GM23338 (cell line): ENCODE results near the gene CTNNA3.

Experiments
- CREB1 ChIP-seq: fragments of 250-450 bp; sonication (Bioruptor Pico); IDR thresholded peaks from 2 replicates; pipeline ENCODE4 v1.5.0; 2020; ENCODE audit warnings: low read depth, mild to moderate bottlenecking, moderate library complexity
- EZH2 ChIP-seq: fragments of 200-600 bp; sonication (generic); IDR thresholded peaks from one replicate; pipeline ENCODE4 v1.8.0; 2017; ENCODE audit warnings: antibody characterized with exemption, mild to moderate bottlenecking, low read depth; ENCODE audit not compliant: unreplicated experiment
- EZH2phosphoT487 ChIP-seq: fragments of 200-600 bp; sonication (generic); IDR thresholded peaks from one replicate; pipeline ENCODE4 v1.8.1; 2018; ENCODE audit warnings: antibody characterized with exemption; ENCODE audit not compliant: unreplicated experiment
- JUNB ChIP-seq: IDR thresholded peaks from one replicate; pipeline ENCODE4 v1.6.1; 2016; ENCODE audit warnings: antibody characterized with exemption; ENCODE audit not compliant: unreplicated experiment
- POLR2AphosphoS5 ChIP-seq: IDR thresholded peaks from 2 replicates; pipeline ENCODE4 v1.6.1; 2016; ENCODE audit warnings: antibody characterized with exemption, low read depth
- ZNF114 ChIP-seq: fragments of 250-450 bp; sonication (Bioruptor Pico); IDR thresholded peaks from 2 replicates; pipeline ENCODE4 v1.5.0; 2020; ENCODE audit warnings: mild to moderate bottlenecking, moderate library complexity
- ZNF331 ChIP-seq: fragments of 250-450 bp; sonication (Bioruptor Pico); IDR thresholded peaks from 2 replicates; pipeline ENCODE4 v1.5.0; 2020; ENCODE audit warnings: low read depth, mild to moderate bottlenecking, moderate library complexity
- TF ChIP-seq, protein P1 (sequence below), 2 experiments: fragments of 200-600 bp in 1 of 2; sonication (generic) in 1 of 2; conservative IDR thresholded peaks; 2 replicates each; pipeline versions ENCODE4 v1.5.1 to v1.6.1; 2016 to 2017; ENCODE audit warnings: antibody characterized with exemption in 2 of 2, low read depth in 2 of 2, mild to moderate bottlenecking in 2 of 2, moderate library complexity in 1 of 2
- TF ChIP-seq, protein P2 (sequence below): fragments of 250-450 bp; sonication (Bioruptor Pico); IDR thresholded peaks from 2 replicates; pipeline ENCODE4 v1.5.0; 2020; ENCODE audit warnings: mild to moderate bottlenecking, moderate library complexity
- TF ChIP-seq, protein P3 (sequence below): IDR thresholded peaks from one replicate; pipeline ENCODE4 v1.6.1; 2018; ENCODE audit warnings: antibody characterized with exemption; ENCODE audit not compliant: unreplicated experiment
- TF ChIP-seq, protein P4 (sequence below): IDR thresholded peaks from 2 replicates; pipeline ENCODE4 v1.6.1; 2016; ENCODE audit warnings: antibody characterized with exemption

DNA sequence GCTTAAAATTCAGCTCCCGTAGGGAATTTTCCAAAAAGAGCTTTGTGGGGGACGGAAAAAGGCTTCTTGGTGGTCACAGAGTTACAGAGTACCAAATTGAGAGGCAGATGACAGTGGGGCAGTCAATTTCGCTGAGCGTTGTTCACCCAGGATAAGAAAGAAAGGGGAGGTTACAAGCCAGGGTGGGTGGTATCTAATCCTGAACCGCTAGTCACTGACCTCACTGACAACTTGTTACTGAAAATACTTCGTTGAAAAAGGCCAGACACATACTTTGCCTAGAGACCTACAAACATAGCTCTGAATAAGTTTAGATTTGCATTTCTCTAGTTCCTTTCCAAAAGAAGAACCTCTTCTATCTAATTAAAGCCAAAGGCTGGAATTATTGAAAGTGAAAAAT, at the start of gene CTNNA3:
- TF ChIP-seq, protein P1, sequence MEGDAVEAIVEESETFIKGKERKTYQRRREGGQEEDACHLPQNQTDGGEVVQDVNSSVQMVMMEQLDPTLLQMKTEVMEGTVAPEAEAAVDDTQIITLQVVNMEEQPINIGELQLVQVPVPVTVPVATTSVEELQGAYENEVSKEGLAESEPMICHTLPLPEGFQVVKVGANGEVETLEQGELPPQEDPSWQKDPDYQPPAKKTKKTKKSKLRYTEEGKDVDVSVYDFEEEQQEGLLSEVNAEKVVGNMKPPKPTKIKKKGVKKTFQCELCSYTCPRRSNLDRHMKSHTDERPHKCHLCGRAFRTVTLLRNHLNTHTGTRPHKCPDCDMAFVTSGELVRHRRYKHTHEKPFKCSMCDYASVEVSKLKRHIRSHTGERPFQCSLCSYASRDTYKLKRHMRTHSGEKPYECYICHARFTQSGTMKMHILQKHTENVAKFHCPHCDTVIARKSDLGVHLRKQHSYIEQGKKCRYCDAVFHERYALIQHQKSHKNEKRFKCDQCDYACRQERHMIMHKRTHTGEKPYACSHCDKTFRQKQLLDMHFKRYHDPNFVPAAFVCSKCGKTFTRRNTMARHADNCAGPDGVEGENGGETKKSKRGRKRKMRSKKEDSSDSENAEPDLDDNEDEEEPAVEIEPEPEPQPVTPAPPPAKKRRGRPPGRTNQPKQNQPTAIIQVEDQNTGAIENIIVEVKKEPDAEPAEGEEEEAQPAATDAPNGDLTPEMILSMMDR (conservative IDR thresholded peaks at IDR 0.05; ENCODE audit: low read depth in 2 of 2): no peak
- TF ChIP-seq POLR2AphosphoS5 (no peak), EZH2phosphoT487 (no peak), EZH2 (no peak), CREB1 (CRISPR knock-in tag) (no peak), JUNB (no peak), ZNF114 (CRISPR knock-in tag) (no peak), ZNF331 (CRISPR knock-in tag) (no peak)
- TF ChIP-seq, protein P2, sequence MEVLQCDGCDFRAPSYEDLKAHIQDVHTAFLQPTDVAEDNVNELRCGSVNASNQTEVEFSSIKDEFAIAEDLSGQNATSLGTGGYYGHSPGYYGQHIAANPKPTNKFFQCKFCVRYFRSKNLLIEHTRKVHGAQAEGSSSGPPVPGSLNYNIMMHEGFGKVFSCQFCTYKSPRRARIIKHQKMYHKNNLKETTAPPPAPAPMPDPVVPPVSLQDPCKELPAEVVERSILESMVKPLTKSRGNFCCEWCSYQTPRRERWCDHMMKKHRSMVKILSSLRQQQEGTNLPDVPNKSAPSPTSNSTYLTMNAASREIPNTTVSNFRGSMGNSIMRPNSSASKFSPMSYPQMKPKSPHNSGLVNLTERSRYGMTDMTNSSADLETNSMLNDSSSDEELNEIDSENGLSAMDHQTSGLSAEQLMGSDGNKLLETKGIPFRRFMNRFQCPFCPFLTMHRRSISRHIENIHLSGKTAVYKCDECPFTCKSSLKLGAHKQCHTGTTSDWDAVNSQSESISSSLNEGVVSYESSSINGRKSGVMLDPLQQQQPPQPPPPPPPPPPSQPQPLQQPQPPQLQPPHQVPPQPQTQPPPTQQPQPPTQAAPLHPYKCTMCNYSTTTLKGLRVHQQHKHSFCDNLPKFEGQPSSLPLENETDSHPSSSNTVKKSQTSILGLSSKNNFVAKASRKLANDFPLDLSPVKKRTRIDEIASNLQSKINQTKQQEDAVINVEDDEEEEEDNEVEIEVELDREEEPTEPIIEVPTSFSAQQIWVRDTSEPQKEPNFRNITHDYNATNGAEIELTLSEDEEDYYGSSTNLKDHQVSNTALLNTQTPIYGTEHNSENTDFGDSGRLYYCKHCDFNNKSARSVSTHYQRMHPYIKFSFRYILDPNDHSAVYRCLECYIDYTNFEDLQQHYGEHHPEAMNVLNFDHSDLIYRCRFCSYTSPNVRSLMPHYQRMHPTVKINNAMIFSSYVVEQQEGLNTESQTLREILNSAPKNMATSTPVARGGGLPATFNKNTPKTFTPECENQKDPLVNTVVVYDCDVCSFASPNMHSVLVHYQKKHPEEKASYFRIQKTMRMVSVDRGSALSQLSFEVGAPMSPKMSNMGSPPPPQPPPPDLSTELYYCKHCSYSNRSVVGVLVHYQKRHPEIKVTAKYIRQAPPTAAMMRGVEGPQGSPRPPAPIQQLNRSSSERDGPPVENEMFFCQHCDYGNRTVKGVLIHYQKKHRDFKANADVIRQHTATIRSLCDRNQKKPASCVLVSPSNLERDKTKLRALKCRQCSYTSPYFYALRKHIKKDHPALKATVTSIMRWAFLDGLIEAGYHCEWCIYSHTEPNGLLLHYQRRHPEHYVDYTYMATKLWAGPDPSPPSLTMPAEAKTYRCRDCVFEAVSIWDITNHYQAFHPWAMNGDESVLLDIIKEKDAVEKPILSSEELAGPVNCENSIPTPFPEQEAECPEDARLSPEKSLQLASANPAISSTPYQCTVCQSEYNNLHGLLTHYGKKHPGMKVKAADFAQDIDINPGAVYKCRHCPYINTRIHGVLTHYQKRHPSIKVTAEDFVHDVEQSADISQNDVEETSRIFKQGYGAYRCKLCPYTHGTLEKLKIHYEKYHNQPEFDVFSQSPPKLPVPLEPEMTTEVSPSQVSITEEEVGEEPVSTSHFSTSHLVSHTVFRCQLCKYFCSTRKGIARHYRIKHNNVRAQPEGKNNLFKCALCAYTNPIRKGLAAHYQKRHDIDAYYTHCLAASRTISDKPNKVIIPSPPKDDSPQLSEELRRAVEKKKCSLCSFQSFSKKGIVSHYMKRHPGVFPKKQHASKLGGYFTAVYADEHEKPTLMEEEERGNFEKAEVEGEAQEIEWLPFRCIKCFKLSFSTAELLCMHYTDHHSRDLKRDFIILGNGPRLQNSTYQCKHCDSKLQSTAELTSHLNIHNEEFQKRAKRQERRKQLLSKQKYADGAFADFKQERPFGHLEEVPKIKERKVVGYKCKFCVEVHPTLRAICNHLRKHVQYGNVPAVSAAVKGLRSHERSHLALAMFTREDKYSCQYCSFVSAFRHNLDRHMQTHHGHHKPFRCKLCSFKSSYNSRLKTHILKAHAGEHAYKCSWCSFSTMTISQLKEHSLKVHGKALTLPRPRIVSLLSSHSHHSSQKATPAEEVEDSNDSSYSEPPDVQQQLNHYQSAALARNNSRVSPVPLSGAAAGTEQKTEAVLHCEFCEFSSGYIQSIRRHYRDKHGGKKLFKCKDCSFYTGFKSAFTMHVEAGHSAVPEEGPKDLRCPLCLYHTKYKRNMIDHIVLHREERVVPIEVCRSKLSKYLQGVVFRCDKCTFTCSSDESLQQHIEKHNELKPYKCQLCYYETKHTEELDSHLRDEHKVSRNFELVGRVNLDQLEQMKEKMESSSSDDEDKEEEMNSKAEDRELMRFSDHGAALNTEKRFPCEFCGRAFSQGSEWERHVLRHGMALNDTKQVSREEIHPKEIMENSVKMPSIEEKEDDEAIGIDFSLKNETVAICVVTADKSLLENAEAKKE (CRISPR knock-in tag): no peak
- TF ChIP-seq, protein P3, sequence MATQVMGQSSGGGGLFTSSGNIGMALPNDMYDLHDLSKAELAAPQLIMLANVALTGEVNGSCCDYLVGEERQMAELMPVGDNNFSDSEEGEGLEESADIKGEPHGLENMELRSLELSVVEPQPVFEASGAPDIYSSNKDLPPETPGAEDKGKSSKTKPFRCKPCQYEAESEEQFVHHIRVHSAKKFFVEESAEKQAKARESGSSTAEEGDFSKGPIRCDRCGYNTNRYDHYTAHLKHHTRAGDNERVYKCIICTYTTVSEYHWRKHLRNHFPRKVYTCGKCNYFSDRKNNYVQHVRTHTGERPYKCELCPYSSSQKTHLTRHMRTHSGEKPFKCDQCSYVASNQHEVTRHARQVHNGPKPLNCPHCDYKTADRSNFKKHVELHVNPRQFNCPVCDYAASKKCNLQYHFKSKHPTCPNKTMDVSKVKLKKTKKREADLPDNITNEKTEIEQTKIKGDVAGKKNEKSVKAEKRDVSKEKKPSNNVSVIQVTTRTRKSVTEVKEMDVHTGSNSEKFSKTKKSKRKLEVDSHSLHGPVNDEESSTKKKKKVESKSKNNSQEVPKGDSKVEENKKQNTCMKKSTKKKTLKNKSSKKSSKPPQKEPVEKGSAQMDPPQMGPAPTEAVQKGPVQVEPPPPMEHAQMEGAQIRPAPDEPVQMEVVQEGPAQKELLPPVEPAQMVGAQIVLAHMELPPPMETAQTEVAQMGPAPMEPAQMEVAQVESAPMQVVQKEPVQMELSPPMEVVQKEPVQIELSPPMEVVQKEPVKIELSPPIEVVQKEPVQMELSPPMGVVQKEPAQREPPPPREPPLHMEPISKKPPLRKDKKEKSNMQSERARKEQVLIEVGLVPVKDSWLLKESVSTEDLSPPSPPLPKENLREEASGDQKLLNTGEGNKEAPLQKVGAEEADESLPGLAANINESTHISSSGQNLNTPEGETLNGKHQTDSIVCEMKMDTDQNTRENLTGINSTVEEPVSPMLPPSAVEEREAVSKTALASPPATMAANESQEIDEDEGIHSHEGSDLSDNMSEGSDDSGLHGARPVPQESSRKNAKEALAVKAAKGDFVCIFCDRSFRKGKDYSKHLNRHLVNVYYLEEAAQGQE: no peak
- TF ChIP-seq, protein P4, sequence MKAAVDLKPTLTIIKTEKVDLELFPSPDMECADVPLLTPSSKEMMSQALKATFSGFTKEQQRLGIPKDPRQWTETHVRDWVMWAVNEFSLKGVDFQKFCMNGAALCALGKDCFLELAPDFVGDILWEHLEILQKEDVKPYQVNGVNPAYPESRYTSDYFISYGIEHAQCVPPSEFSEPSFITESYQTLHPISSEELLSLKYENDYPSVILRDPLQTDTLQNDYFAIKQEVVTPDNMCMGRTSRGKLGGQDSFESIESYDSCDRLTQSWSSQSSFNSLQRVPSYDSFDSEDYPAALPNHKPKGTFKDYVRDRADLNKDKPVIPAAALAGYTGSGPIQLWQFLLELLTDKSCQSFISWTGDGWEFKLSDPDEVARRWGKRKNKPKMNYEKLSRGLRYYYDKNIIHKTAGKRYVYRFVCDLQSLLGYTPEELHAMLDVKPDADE: no peak
